ENCODE results near the gene OXTR.
A peak's percentile ranks its signal among the peaks of the same experiment; 100 is the strongest.

Gene OXTR

GRCh38 chr3:8769088-8769822 is at the start of gene OXTR:
Gene OXTR, minus strand, starts transcription at chr3:8769613. Its CDS starts 1,426 bp downstream, at chr3:8768187.
- TF ChIP-seq JUND (IDR thresholded peaks at IDR 0.05; ENCODE audit: low read depth) = no peak
- DNase-seq (ENCODE audit: low read depth in 1 of 2, low spot score in 1 of 2) = peak; percentile 60 to 84
- in situ Hi-C loops (cut with HindIII; ENCODE audit: low pct_unique_long_range_greater_than_20kb, low sequenced_read_pairs) = no loop called here

- TF ChIP-seq JUND (IDR thresholded peaks at IDR 0.05; ENCODE audit: low read depth) = no peak
- in situ Hi-C loops (cut with HindIII; ENCODE audit: low pct_unique_long_range_greater_than_20kb, low sequenced_read_pairs) = no loop called here
- no peak for DNase-seq (ENCODE audit: low read depth in 1 of 2, low spot score in 1 of 2)
These were observed 48.1 kb upstream of the OXTR start for GRCh38 chr3:8817486-8817885.

GRCh38 chr3:8816106-8816505 is 46.7 kb upstream of the OXTR start:
- in situ Hi-C loops (cut with HindIII; ENCODE audit: low pct_unique_long_range_greater_than_20kb, low sequenced_read_pairs) = no loop called here
- no peak for TF ChIP-seq JUND (IDR thresholded peaks at IDR 0.05; ENCODE audit: low read depth)
- no peak for DNase-seq (ENCODE audit: low read depth in 1 of 2, low spot score in 1 of 2)

GRCh38 chr3:8813411-8813810 is 44.0 kb upstream of the OXTR start:
- no peak for DNase-seq (ENCODE audit: low read depth in 1 of 2, low spot score in 1 of 2)
- in situ Hi-C loops (cut with HindIII; ENCODE audit: low pct_unique_long_range_greater_than_20kb, low sequenced_read_pairs) = no loop called here
- TF ChIP-seq JUND (IDR thresholded peaks at IDR 0.05; ENCODE audit: low read depth) = no peak

GRCh38 chr3:8810561-8810960 is 41.1 kb upstream of the OXTR start:
- TF ChIP-seq JUND (IDR thresholded peaks at IDR 0.05; ENCODE audit: low read depth) = no peak
- no peak for DNase-seq (ENCODE audit: low read depth in 1 of 2, low spot score in 1 of 2)
- in situ Hi-C loops (cut with HindIII; ENCODE audit: low pct_unique_long_range_greater_than_20kb, low sequenced_read_pairs) = no loop called here

GRCh38 chr3:8805774-8806173 is 36.4 kb upstream of the OXTR start:
- no peak for DNase-seq (ENCODE audit: low read depth in 1 of 2, low spot score in 1 of 2)
- no peak for TF ChIP-seq JUND (IDR thresholded peaks at IDR 0.05; ENCODE audit: low read depth)
- in situ Hi-C loops (cut with HindIII; ENCODE audit: low pct_unique_long_range_greater_than_20kb, low sequenced_read_pairs) = no loop called here

- in situ Hi-C loops (cut with HindIII; ENCODE audit: low pct_unique_long_range_greater_than_20kb, low sequenced_read_pairs) = no loop called here
- TF ChIP-seq JUND (IDR thresholded peaks at IDR 0.05; ENCODE audit: low read depth) = no peak
These were observed 32.8 kb upstream of the OXTR start for GRCh38 chr3:8802256-8802655.

GRCh38 chr3:8800016-8800415 is 30.6 kb upstream of the OXTR start:
- no peak for TF ChIP-seq JUND (IDR thresholded peaks at IDR 0.05; ENCODE audit: low read depth)
- in situ Hi-C loops (cut with HindIII; ENCODE audit: low pct_unique_long_range_greater_than_20kb, low sequenced_read_pairs) = no loop called here
- no peak for DNase-seq (ENCODE audit: low read depth in 1 of 2, low spot score in 1 of 2)

More at GRCh38 chr3:8802256-8802655, 32.8 kb upstream of the OXTR start:
- no peak for DNase-seq (ENCODE audit: low read depth in 1 of 2, low spot score in 1 of 2)

- DNase-seq (ENCODE audit: low read depth in 1 of 2, low spot score in 1 of 2) = no peak
- no peak for TF ChIP-seq JUND (IDR thresholded peaks at IDR 0.05; ENCODE audit: low read depth)
- in situ Hi-C loops (cut with HindIII; ENCODE audit: low pct_unique_long_range_greater_than_20kb, low sequenced_read_pairs) = no loop called here
These were observed 24.8 kb upstream of the OXTR start for GRCh38 chr3:8794247-8794646.

- no peak for TF ChIP-seq JUND (IDR thresholded peaks at IDR 0.05; ENCODE audit: low read depth)
- in situ Hi-C loops (cut with HindIII; ENCODE audit: low pct_unique_long_range_greater_than_20kb, low sequenced_read_pairs) = no loop called here
- DNase-seq (ENCODE audit: low read depth in 1 of 2, low spot score in 1 of 2) = no peak
These were observed 23.8 kb upstream of the OXTR start for GRCh38 chr3:8793242-8793641.

- no peak for TF ChIP-seq JUND (IDR thresholded peaks at IDR 0.05; ENCODE audit: low read depth)
- DNase-seq (ENCODE audit: low read depth in 1 of 2, low spot score in 1 of 2) = no peak
- in situ Hi-C loops (cut with HindIII; ENCODE audit: low pct_unique_long_range_greater_than_20kb, low sequenced_read_pairs) = no loop called here
These were observed 21.1 kb upstream of the OXTR start for GRCh38 chr3:8790529-8790928.

- in situ Hi-C loops (cut with HindIII; ENCODE audit: low pct_unique_long_range_greater_than_20kb, low sequenced_read_pairs) = no loop called here
- no peak for DNase-seq (ENCODE audit: low read depth in 1 of 2, low spot score in 1 of 2)
- no peak for TF ChIP-seq JUND (IDR thresholded peaks at IDR 0.05; ENCODE audit: low read depth)
These were observed 15.4 kb upstream of the OXTR start for GRCh38 chr3:8784676-8785435.

- no peak for TF ChIP-seq JUND (IDR thresholded peaks at IDR 0.05; ENCODE audit: low read depth)
- in situ Hi-C loops (cut with HindIII; ENCODE audit: low pct_unique_long_range_greater_than_20kb, low sequenced_read_pairs) = no loop called here
- DNase-seq (ENCODE audit: low read depth in 1 of 2, low spot score in 1 of 2) = no peak
These were observed 10.9 kb upstream of the OXTR start for GRCh38 chr3:8780279-8780678.

All from T47D (cell line).